ENCODE results near the gene ZNF669.

- TF ChIP-seq, protein P1, sequence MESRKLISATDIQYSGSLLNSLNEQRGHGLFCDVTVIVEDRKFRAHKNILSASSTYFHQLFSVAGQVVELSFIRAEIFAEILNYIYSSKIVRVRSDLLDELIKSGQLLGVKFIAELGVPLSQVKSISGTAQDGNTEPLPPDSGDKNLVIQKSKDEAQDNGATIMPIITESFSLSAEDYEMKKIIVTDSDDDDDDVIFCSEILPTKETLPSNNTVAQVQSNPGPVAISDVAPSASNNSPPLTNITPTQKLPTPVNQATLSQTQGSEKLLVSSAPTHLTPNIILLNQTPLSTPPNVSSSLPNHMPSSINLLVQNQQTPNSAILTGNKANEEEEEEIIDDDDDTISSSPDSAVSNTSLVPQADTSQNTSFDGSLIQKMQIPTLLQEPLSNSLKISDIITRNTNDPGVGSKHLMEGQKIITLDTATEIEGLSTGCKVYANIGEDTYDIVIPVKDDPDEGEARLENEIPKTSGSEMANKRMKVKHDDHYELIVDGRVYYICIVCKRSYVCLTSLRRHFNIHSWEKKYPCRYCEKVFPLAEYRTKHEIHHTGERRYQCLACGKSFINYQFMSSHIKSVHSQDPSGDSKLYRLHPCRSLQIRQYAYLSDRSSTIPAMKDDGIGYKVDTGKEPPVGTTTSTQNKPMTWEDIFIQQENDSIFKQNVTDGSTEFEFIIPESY (IDR thresholded peaks at IDR 0.05; ENCODE audit: extremely low read depth, insufficient replicate concordance, low read length), result no peak
- TF ChIP-seq POLR2A (IDR thresholded peaks at IDR 0.05; ENCODE audit: borderline replicate concordance, extremely low read depth, insufficient read depth, insufficient read length), result no peak
- TF ChIP-seq CTCF (IDR thresholded peaks at IDR 0.05 in 2 of 3, conservative IDR thresholded peaks at IDR 0.05 in 1 of 3; ENCODE audit: borderline replicate concordance in 1 of 3, insufficient read depth in 1 of 3, low read depth in 2 of 3, low read length in 2 of 3), result no peak
Measured at GRCh38 chr1:247131236-247131635, 27.1 kb upstream of the ZNF669 start.

Measured in HCT116 (cell line).